ENCODE data around the gene PRRC2A.

DNA sequence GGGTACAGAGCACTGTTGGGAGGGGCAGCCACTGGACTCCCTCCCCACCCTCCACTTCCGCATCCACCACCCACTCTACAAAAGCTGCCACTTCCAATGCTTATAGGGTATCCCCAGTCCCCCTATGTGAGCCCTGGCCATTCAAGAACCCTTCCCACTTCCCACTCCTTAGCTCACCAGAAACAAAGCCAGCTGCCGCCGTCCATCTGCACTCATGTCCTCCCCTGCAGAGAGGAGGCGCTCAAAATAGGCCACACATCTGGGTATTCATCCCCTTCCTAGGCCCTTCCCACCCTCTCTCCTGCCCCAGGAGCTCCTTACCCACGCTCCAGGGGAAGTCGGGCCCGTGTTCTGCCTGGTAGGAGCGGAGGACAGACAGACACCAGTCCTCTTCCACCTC is 66.8 kb downstream of the PRRC2A start:
- TF ChIP-seq, protein P1, sequence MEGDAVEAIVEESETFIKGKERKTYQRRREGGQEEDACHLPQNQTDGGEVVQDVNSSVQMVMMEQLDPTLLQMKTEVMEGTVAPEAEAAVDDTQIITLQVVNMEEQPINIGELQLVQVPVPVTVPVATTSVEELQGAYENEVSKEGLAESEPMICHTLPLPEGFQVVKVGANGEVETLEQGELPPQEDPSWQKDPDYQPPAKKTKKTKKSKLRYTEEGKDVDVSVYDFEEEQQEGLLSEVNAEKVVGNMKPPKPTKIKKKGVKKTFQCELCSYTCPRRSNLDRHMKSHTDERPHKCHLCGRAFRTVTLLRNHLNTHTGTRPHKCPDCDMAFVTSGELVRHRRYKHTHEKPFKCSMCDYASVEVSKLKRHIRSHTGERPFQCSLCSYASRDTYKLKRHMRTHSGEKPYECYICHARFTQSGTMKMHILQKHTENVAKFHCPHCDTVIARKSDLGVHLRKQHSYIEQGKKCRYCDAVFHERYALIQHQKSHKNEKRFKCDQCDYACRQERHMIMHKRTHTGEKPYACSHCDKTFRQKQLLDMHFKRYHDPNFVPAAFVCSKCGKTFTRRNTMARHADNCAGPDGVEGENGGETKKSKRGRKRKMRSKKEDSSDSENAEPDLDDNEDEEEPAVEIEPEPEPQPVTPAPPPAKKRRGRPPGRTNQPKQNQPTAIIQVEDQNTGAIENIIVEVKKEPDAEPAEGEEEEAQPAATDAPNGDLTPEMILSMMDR (IDR thresholded peaks at IDR 0.05) = no peak
- TF ChIP-seq POLR2A (IDR thresholded peaks at IDR 0.05) = no peak
